ENCODE data around the gene RRP8. TPM values are rescaled to one million over a fixed set of nuclear protein-coding genes. Genes with fewer than 3 reads are reported as not detected.

RRP8 gene
- total and polyA plus RNA-seq, 9 of the 15 experiments (the other 6 are each of a cell fraction or from before 2014, with no cell fraction given), result 5.7 to 47.3 (median 32.6) TPM

DNA sequence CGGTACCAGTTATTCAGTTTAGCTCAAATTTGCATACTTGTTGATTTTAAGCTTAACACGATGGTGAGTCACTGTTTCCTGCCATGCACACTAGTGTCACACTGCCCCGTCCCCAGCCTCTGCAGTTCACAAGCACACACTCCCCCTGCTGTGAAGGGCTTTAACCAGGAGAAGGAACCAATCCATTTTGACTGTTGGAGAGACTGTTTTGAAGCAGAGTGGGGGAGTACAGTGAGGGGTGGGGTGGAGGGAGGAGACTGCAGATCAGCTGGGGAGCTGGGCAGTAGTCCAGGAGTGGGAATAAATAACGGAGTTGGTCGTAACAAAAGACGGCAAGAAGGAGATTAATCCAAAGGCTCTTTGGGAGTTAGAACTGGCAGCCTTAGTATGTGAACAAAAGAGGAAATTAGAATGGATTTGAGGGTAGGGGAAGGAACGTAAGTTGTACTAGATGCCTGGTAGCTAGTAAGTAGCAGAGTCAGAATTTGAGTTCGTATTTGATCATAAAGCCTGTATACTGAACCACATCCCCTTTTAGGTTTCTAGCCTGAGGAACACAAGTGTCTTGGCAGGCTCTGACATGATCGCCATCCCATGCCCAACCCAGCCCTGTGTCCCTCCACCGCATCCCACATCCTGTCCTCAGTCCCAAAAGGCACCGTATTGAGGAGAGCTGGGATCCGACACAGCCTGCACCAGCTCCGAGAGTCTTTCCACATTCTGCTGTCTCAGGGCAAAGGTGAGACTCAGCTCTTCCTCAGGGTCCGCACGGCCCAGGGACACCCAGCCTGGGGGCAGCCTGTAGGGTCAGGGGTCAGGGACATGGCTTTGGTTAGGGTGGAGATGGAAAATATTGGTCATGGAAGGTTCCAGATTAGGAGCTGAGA, 14.9 kb upstream of the RRP8 start (continued):
- TF ChIP-seq, protein P1, sequence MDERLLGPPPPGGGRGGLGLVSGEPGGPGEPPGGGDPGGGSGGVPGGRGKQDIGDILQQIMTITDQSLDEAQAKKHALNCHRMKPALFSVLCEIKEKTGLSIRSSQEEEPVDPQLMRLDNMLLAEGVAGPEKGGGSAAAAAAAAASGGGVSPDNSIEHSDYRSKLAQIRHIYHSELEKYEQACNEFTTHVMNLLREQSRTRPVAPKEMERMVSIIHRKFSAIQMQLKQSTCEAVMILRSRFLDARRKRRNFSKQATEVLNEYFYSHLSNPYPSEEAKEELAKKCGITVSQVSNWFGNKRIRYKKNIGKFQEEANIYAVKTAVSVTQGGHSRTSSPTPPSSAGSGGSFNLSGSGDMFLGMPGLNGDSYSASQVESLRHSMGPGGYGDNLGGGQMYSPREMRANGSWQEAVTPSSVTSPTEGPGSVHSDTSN (CRISPR knock-in tag; IDR thresholded peaks at IDR 0.05; ENCODE audit: low read depth), result no peak
- TF ChIP-seq, protein P1 (tag; conservative IDR thresholded peaks at IDR 0.05; ENCODE audit: low read depth), result peak; percentile 73
- TF ChIP-seq MAZ (CRISPR knock-in tag; conservative IDR thresholded peaks at IDR 0.05 in 1 of 2, IDR thresholded peaks at IDR 0.05 in 1 of 2) (peak; percentile 44 to 59), YY1 (IDR thresholded peaks at IDR 0.05; ENCODE audit: borderline replicate concordance in 1 of 3, control insufficient read depth in 1 of 3, extremely low read depth in 1 of 3, insufficient read depth in 3 of 3, insufficient read length in 1 of 3, insufficient replicate concordance in 2 of 3, low read depth in 1 of 3, low read length in 2 of 3) (peak in 1 of 3 experiments; percentile 18), NBN (IDR thresholded peaks at IDR 0.05; ENCODE audit: low read depth) (peak; percentile 80; the same call in 1 of the 2 replicates), TRIM24 (IDR thresholded peaks at IDR 0.05) (peak in 1 of 2 experiments; percentile 25; a peak in 2 of 4 replicates), GTF2F1 (IDR thresholded peaks at IDR 0.05; ENCODE audit: low read depth, low read length) (no peak), HDAC1 (IDR thresholded peaks at IDR 0.05) (peak in 1 of 2 experiments; percentile 69; a peak in 2 of 4 replicates)
- TF ChIP-seq, protein P2, sequence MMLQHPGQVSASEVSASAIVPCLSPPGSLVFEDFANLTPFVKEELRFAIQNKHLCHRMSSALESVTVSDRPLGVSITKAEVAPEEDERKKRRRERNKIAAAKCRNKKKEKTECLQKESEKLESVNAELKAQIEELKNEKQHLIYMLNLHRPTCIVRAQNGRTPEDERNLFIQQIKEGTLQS (IDR thresholded peaks at IDR 0.05), result peak; percentile 91
- TF ChIP-seq, protein P2 (CRISPR knock-in tag; conservative IDR thresholded peaks at IDR 0.05), result no peak; the same call in 1 of the 2 replicates
- TF ChIP-seq, protein P3, sequence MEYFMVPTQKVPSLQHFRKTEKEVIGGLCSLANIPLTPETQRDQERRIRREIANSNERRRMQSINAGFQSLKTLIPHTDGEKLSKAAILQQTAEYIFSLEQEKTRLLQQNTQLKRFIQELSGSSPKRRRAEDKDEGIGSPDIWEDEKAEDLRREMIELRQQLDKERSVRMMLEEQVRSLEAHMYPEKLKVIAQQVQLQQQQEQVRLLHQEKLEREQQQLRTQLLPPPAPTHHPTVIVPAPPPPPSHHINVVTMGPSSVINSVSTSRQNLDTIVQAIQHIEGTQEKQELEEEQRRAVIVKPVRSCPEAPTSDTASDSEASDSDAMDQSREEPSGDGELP (CRISPR knock-in tag; IDR thresholded peaks at IDR 0.05; ENCODE audit: borderline replicate concordance), result peak; percentile 99
- TF ChIP-seq, protein P4, sequence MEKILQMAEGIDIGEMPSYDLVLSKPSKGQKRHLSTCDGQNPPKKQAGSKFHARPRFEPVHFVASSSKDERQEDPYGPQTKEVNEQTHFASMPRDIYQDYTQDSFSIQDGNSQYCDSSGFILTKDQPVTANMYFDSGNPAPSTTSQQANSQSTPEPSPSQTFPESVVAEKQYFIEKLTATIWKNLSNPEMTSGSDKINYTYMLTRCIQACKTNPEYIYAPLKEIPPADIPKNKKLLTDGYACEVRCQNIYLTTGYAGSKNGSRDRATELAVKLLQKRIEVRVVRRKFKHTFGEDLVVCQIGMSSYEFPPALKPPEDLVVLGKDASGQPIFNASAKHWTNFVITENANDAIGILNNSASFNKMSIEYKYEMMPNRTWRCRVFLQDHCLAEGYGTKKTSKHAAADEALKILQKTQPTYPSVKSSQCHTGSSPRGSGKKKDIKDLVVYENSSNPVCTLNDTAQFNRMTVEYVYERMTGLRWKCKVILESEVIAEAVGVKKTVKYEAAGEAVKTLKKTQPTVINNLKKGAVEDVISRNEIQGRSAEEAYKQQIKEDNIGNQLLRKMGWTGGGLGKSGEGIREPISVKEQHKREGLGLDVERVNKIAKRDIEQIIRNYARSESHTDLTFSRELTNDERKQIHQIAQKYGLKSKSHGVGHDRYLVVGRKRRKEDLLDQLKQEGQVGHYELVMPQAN (IDR thresholded peaks at IDR 0.05; ENCODE audit: borderline replicate concordance), result peak; percentile 23; the same call in 1 of the 2 replicates
- TF ChIP-seq, protein P5, sequence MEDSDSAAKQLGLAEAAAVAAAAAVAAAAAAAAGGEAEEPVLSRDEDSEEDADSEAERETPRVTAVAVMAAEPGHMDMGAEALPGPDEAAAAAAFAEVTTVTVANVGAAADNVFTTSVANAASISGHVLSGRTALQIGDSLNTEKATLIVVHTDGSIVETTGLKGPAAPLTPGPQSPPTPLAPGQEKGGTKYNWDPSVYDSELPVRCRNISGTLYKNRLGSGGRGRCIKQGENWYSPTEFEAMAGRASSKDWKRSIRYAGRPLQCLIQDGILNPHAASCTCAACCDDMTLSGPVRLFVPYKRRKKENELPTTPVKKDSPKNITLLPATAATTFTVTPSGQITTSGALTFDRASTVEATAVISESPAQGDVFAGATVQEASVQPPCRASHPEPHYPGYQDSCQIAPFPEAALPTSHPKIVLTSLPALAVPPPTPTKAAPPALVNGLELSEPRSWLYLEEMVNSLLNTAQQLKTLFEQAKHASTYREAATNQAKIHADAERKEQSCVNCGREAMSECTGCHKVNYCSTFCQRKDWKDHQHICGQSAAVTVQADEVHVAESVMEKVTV (CRISPR knock-in tag; IDR thresholded peaks at IDR 0.05), result peak; percentile 49; the same call in 1 of the 2 replicates
- TF ChIP-seq, protein P6, sequence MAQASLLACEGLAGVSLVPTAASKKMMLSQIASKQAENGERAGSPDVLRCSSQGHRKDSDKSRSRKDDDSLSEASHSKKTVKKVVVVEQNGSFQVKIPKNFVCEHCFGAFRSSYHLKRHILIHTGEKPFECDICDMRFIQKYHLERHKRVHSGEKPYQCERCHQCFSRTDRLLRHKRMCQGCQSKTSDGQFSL (CRISPR knock-in tag; IDR thresholded peaks at IDR 0.05), result no peak
- TF ChIP-seq, protein P6 (tag; IDR thresholded peaks at IDR 0.05), result peak in 1 of 2 experiments; percentile 77; a peak in 1 of 4 replicates

Measured in K562 (cell line).